Esophagus muscularis mucosa (tissue), 3 donors: Measurements from ENCODE around the gene ZFHX3.

Source experiments
- POLR2A ChIP-seq: fragments of 450-650 bp; IDR thresholded peaks from one replicate; pipeline ENCODE4 v1.6.1; 2017; ENCODE audit warnings: antibody characterized with exemption, moderate library complexity, mild to moderate bottlenecking, low read depth
- TF ChIP-seq, protein P1 (sequence below), 3 experiments: fragments of 200-600 bp in 2 of 3; fragments of 450-650 bp in 1 of 3; sonication (generic) in 2 of 3; IDR thresholded peaks; one replicate each; pipeline ENCODE4 v1.5.1; 2017 to 2019; ENCODE audit warnings: antibody characterized with exemption in 3 of 3, mild to moderate bottlenecking in 2 of 3, moderate library complexity in 1 of 3

DNA sequence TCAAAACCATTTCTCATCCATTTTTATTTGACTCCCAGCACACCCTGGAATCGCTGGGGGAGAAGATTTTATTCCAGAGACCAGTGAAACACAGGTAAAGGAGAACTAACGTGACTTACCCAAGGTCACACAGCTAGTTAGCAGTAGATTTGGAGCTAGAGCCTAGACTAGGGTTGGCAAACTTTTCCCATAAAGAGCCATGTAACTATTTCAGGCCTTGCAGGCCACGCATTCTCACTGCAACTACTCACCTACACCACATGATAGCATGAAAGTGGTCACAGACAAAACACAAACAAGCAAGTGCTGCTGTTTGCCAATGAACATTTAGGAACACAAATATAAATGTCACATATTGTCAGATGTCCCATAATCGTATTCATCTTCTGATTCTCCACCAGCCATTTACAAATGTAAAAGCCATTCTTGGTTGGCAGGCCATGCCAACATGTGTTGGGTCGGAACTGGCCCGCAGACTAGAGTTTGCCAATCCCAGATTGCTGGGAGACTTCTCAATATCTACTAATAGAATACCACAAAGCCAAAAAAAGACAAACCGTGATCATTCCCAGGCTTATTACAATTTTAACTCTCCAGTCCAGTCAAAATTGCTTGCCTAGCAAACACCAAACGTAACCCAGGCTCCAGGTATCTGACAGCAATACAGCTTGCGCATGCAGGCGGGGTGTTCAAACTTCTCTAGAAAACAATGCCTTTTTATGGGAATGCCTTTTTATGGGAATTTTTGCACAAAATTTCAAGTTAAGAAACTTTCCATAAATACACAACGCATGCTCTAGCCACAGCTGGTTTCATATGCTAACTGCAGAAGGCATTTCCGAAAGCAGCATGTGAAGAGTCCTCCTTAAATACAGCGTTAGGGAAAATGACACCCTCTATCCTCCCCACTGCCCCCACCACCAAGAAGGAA lies 20.9 kb downstream of the ZFHX3 start:
- TF ChIP-seq, protein P1, sequence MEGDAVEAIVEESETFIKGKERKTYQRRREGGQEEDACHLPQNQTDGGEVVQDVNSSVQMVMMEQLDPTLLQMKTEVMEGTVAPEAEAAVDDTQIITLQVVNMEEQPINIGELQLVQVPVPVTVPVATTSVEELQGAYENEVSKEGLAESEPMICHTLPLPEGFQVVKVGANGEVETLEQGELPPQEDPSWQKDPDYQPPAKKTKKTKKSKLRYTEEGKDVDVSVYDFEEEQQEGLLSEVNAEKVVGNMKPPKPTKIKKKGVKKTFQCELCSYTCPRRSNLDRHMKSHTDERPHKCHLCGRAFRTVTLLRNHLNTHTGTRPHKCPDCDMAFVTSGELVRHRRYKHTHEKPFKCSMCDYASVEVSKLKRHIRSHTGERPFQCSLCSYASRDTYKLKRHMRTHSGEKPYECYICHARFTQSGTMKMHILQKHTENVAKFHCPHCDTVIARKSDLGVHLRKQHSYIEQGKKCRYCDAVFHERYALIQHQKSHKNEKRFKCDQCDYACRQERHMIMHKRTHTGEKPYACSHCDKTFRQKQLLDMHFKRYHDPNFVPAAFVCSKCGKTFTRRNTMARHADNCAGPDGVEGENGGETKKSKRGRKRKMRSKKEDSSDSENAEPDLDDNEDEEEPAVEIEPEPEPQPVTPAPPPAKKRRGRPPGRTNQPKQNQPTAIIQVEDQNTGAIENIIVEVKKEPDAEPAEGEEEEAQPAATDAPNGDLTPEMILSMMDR (IDR thresholded peaks at IDR 0.05) = no peak
- no peak for TF ChIP-seq POLR2A
